B cell (primary cell): ENCODE results near the gene RPS15A. TPM values are rescaled to one million over a fixed set of nuclear protein-coding genes. Genes with fewer than 3 reads are reported as not detected.

Experiments
- ATAC-seq: fragments of 200-7000 bp; cut with Tn5 transposase; one replicate; pipeline ENCODE4 v1.10.0; 2021; ENCODE audit warnings: low read depth, mild to moderate bottlenecking, moderate number of reproducible peaks, moderate library complexity
- CTCF ChIA-PET: fragments of 350-600 bp; sonication (Branson Sonifier 250); formaldehyde crosslinking; loops from one replicate; lab custom pipeline; 2021; ENCODE audit warnings: antibody characterized with exemption, inconsistent platforms; lab: Charles Lee
- POLR2A ChIA-PET: fragments of 350-600 bp; sonication (Branson Sonifier 250); formaldehyde crosslinking; loops from one replicate; lab custom pipeline; 2021; ENCODE audit warnings: antibody characterized with exemption; lab: Charles Lee
- DNase-seq: peaks from one replicate; pipeline ENCODE4 v3.0.0; 2013
- H2AFZ ChIP-seq: 2 replicates; pipeline ENCODE4 v1.6.1; 2012; ENCODE audit warnings: mild to moderate bottlenecking, low read depth, low read length; ENCODE audit not compliant: insufficient read depth, poor library complexity, severe bottlenecking
- H3K27ac ChIP-seq, 2 donors: 1 replicate in 1 of 2; 2 replicates in 1 of 2; pipeline ENCODE4 v1.5.1; 2012 to 2013; ENCODE audit warnings: low read length in 2 of 2, mild to moderate bottlenecking in 2 of 2, moderate library complexity in 1 of 2
- H3K27me3 ChIP-seq, 4 experiments: fragments of 200-600 bp in 1 of 4; sonication (generic) in 1 of 4; replicated peaks in 1 of 4; 1 replicate in 2 of 4; 2 replicates in 2 of 4; pipeline versions ENCODE4 v1.6.1 to v1.7.0; 2013 to 2016; ENCODE audit warnings: low read length in 3 of 4, mild to moderate bottlenecking in 2 of 4, mixed read lengths in 1 of 4, moderate library complexity in 1 of 4; ENCODE audit not compliant: insufficient read depth in 4 of 4, control insufficient read depth in 3 of 4; ENCODE audit errors: control extremely low read depth in 1 of 4
- H3K36me3 ChIP-seq, 2 experiments: replicated peaks in 1 of 2; 1 replicate in 1 of 2; 2 replicates in 1 of 2; pipeline versions ENCODE4 v1.6.1 to v1.7.1; 2013; ENCODE audit warnings: low read length in 1 of 2; ENCODE audit not compliant: insufficient read depth in 2 of 2, control insufficient read depth in 1 of 2; ENCODE audit errors: control extremely low read depth in 1 of 2, extremely low read depth in 1 of 2
- H3K4me1 ChIP-seq, 2 donors: fragments of 200-600 bp in 1 of 2; sonication (generic) in 1 of 2; 1 replicate in 1 of 2; 2 replicates in 1 of 2; pipeline versions ENCODE4 v1.5.1 to v1.6.1; 2013 to 2017; ENCODE audit warnings: low read length in 2 of 2; ENCODE audit not compliant: control insufficient read depth in 2 of 2, insufficient read depth in 2 of 2
- H3K4me2 ChIP-seq: replicated peaks from 2 replicates; pipeline ENCODE3; 2012; ENCODE audit warnings: mild to moderate bottlenecking, low read depth, low read length; ENCODE audit not compliant: poor library complexity, severe bottlenecking
- H3K4me3 ChIP-seq, 5 experiments: fragments of 200-600 bp in 1 of 5; sonication (generic) in 1 of 5; 1 replicate in 3 of 5; 2 replicates in 2 of 5; pipeline versions ENCODE4 v1.5.1 to v1.7.0; 2011 to 2016; ENCODE audit warnings: low read length in 4 of 5, mild to moderate bottlenecking in 4 of 5, low read depth in 2 of 5, control low read depth in 1 of 5, moderate library complexity in 1 of 5; ENCODE audit not compliant: insufficient read depth in 1 of 5; ENCODE audit errors: control extremely low read depth in 1 of 5, extremely low read depth in 1 of 5
- H3K79me2 ChIP-seq: fragments of 200-600 bp; sonication (generic); one replicate; pipeline ENCODE4 v1.6.0; 2016; ENCODE audit warnings: low read length; ENCODE audit not compliant: control insufficient read depth, insufficient read depth
- H3K9ac ChIP-seq: fragments of 200-600 bp; sonication (generic); 2 replicates; pipeline ENCODE4 v1.6.1; 2017; ENCODE audit warnings: mild to moderate bottlenecking, low read length, moderate library complexity
- H3K9me3 ChIP-seq, 3 donors: one replicate each; pipeline versions ENCODE4 v1.6.1 to v1.7.1; 2013; ENCODE audit warnings: low read length in 2 of 3; ENCODE audit not compliant: control insufficient read depth in 2 of 3, insufficient read depth in 1 of 3; ENCODE audit errors: control extremely low read depth in 1 of 3
- H4K20me1 ChIP-seq: 2 replicates; pipeline ENCODE4 v1.6.0; 2012; ENCODE audit warnings: mild to moderate bottlenecking, low read length; ENCODE audit not compliant: insufficient read depth, control insufficient read depth, poor library complexity, severe bottlenecking
- H3K27ac Mint-ChIP-seq: one replicate; pipeline ENCODE4 v1.8.0; 2021; ENCODE audit warnings: mixed read lengths
- H3K27me3 Mint-ChIP-seq: one replicate; pipeline ENCODE4 v1.8.0; 2021; ENCODE audit warnings: mixed read lengths
- H3K4me1 Mint-ChIP-seq: one replicate; pipeline ENCODE4 v1.8.0; 2021; ENCODE audit warnings: mixed read lengths
- H3K4me3 Mint-ChIP-seq: one replicate; pipeline ENCODE4 v1.8.0; 2021; ENCODE audit warnings: mixed read lengths
- H3K9me3 Mint-ChIP-seq: one replicate; pipeline ENCODE4 v1.8.0; 2022; ENCODE audit warnings: mixed read lengths; ENCODE audit not compliant: insufficient read depth
- EZH2 ChIP-seq: IDR thresholded peaks from 2 replicates; pipeline ENCODE4 v1.6.1; 2012; ENCODE audit warnings: borderline replicate concordance, low read depth, mild to moderate bottlenecking, moderate library complexity, low read length; ENCODE audit not compliant: insufficient read depth, poor library complexity, severe bottlenecking
- WGBS: methylation state at CpG from one replicate; pipeline ENCODE4 v1.1.5; 2013; ENCODE audit warnings: missing lambda C conversion rate; ENCODE audit not compliant: insufficient coverage; 5-methylcytosine and 5-hydroxymethylcytosine counted together
- intact Hi-C: fragments of 100-400 bp; cut with micrococcal nuclease; formaldehyde crosslinking; loops from one replicate; pipeline ENCODE4 v1.10.0; 2022
- polyA plus RNA-seq: library from polyadenylated mRNA; depleted of rRNA; stranded (reverse); fragments of >200 nt; gene quantifications from 2 replicates; pipeline ENCODE4 v1.2.3, GENCODE V29; 2012
- total RNA-seq, 2 donors: library from RNA; stranded (reverse); fragments of 120-200 nt in 1 of 2; gene quantifications; 1 replicate in 1 of 2; 2 replicates in 1 of 2; pipeline versions ENCODE4 v1.2.3 to v1.2.4, GENCODE V29; 2013 to 2022
- TF ChIP-seq, protein P1 (sequence below): fragments of 200-600 bp; IDR thresholded peaks from one replicate; pipeline ENCODE4 v1.8.0; 2022; ENCODE audit warnings: antibody characterized with exemption, mild to moderate bottlenecking

Gene RPS15A
- total and polyA plus RNA-seq, 2 donors (not counting 1 experiment from before 2014, with no cell fraction given): 2,321 to 5,957 TPM

DNA sequence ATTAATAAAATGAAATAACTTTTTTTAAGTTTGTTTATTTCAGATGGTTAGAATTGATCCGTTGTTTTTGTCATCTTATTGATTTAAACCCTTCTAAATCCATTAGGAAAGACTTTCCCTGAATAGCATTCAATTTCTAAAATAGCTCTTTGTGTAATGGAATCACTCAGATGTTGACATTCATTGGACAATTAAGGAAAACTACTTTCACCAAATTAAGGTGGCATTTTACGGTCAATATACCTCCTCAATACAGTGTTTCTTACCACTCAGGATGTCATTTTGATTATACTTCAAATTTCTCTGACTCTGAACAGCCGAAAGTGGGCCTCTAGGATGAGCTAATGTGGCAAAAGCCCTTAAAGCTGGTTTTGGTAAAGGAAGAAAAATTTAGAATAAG is 9.4 kb upstream of the RPS15A start:
- DNase-seq: no peak
- H3K9me3 ChIP-seq: no peaks in the 10 kb centered on the region
- Mint-ChIP-seq H3K4me1 (peaks cover 38% of the 10 kb centered on the region), H3K9me3 (no peaks in the 10 kb centered on the region), H3K27me3 (no peaks in the 10 kb centered on the region), H3K4me3 (peak overlapping the region; percentile 92), H3K27ac (peak overlapping the region; percentile 59)
- peak overlapping the region; percentile 80 for H3K4me2 ChIP-seq
- no peaks in the 10 kb centered on the region for H3K27me3 ChIP-seq
- peaks cover 22% of the 10 kb centered on the region for H4K20me1 ChIP-seq
- no CpG with 5 or more reads among the region's 3 CpGs for WGBS
- intact Hi-C loops: no loop called here
- ATAC-seq: no peak
- H3K79me2 ChIP-seq: peaks cover 51% of the 10 kb centered on the region
- no peak for TF ChIP-seq EZH2
- ChIA-PET CTCF (interaction anchor here (0.8 to 4.3 kb wide), 3 partner anchors 9 to 172 kb away, joined by 3 to 73 read pairs (median 3); partner anchors contain the start of gene RPS15A), POLR2A (interaction anchor here (0.8 kb wide), 1 partner anchor 10 kb away, joined by 3 read pairs; the partner anchor contains the start of gene RPS15A)
- no peak overlapping the region for H3K27ac ChIP-seq
- H2AFZ ChIP-seq: no peak overlapping the region
- no peak overlapping the region for H3K4me3 ChIP-seq
- peaks cover 14 to 31% of the 10 kb centered on the region in 2 experiments for H3K36me3 ChIP-seq
- H3K4me1 ChIP-seq: peaks cover 16 to 21% of the 10 kb centered on the region in 2 donors
- H3K9ac ChIP-seq: no peak overlapping the region

GRCh38 chr16:18797746-18798145 is 7.6 kb upstream of the RPS15A start:
- H3K79me2 ChIP-seq: peaks cover 51% of the 10 kb centered on the region
- peaks cover 16 to 21% of the 10 kb centered on the region in 2 donors for H3K4me1 ChIP-seq
- no peak for ATAC-seq
- no peak overlapping the region for H3K4me2 ChIP-seq
- CTCF ChIA-PET: no interaction called here
- H3K27me3 ChIP-seq: no peaks in the 10 kb centered on the region
- H3K9ac ChIP-seq: no peak overlapping the region
- Mint-ChIP-seq H3K27ac (no peak overlapping the region), H3K27me3 (no peaks in the 10 kb centered on the region), H3K4me1 (peaks cover 32% of the 10 kb centered on the region), H3K9me3 (no peaks in the 10 kb centered on the region), H3K4me3 (no peak overlapping the region)
- intact Hi-C loops: no loop called here
- no peak for DNase-seq
- no peak for TF ChIP-seq EZH2
- TF ChIP-seq, protein P1, sequence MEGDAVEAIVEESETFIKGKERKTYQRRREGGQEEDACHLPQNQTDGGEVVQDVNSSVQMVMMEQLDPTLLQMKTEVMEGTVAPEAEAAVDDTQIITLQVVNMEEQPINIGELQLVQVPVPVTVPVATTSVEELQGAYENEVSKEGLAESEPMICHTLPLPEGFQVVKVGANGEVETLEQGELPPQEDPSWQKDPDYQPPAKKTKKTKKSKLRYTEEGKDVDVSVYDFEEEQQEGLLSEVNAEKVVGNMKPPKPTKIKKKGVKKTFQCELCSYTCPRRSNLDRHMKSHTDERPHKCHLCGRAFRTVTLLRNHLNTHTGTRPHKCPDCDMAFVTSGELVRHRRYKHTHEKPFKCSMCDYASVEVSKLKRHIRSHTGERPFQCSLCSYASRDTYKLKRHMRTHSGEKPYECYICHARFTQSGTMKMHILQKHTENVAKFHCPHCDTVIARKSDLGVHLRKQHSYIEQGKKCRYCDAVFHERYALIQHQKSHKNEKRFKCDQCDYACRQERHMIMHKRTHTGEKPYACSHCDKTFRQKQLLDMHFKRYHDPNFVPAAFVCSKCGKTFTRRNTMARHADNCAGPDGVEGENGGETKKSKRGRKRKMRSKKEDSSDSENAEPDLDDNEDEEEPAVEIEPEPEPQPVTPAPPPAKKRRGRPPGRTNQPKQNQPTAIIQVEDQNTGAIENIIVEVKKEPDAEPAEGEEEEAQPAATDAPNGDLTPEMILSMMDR: no peak
- H4K20me1 ChIP-seq: peaks cover 22% of the 10 kb centered on the region
- POLR2A ChIA-PET: no interaction called here
- no peaks in the 10 kb centered on the region for H3K9me3 ChIP-seq
- peaks cover 17 to 44% of the 10 kb centered on the region in 2 experiments for H3K36me3 ChIP-seq
- no peak overlapping the region for H2AFZ ChIP-seq
- H3K27ac ChIP-seq: no peak overlapping the region
- H3K4me3 ChIP-seq: no peak overlapping the region
- no CpG with 5 or more reads among the region's 4 CpGs for WGBS
